ENCODE results near the gene DEFB112.

Gene DEFB112, protein sequence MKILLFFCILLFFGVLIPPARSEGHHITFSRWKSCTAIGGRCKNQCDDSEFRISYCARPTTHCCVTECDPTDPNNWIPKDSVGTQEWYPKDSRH

DNA sequence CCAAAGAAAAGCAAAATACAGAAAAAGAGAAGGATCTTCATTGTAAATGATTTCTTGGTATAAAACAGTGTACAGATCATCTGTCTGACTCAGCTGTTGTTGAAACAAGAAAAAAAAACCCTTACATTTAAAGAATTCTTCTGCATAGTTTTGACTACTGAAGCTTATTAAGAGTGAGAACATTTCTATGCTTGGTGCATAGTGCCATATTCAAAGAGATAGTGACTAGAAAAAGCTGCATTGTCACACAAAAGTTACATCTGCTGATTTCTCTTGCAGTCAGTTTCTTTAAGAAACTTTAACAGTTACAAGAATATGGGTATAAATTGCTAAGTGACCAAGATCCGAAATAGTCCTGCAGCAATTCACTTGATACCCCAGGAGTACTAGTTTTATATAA, at the start of gene DEFB112:
Gene DEFB112, minus strand, starts transcription at position 101 of the 400 bp plus-strand sequence. Its CDS starts 60 bp downstream, at position 41.
- no peak for DNase-seq (ENCODE audit: low read depth)

DNA sequence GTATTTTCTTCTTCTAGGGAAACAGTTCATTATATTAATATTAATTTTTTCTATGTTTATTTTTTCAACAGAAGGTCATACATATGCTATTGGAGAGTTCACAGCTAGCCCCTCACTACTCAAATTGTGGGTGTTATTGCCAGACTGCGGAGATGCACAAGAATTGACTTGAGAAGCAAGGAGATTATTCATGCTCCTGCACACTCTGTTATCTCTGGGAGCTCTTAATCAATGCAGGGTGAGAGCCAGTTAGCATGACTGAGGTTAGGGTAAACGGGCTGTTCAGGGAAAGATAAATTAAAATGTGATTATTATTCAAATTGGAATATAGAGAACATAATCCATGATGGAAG, 48.9 kb upstream of the DEFB112 start:
- no peak for DNase-seq (ENCODE audit: low read depth)

DNA sequence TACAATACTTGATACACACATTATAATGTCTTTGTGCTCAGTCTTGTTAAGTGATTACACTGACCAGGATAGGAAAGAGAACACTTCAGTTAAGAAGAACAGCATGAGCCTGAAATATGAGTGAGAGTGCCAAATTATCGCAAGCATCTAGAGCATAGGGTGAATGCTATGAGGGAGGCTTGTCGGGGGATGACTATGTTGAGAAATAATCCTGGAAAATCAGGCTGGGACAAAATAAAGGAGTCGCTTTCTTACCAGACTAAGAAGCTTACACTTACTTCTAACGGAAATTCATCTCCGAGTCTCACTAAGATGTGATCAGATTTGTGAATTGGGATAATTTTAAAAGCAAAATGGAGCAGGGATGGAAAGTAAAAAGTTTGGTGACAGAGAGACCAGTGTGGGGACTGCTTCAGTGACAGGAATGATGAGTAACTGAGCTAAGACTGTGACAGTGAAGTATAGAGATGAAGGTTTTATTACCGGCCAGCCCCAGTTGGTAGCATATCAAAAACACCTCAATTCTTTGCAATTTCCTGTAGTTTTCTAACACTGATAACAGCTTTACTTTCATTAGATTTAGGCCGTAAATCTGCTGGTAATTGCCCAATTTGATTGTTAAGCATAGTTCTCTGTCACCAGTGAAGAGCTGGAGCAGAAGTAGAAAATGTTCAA, 48.4 kb upstream of the DEFB112 start:
- no peak for DNase-seq (ENCODE audit: low read depth)

DNA sequence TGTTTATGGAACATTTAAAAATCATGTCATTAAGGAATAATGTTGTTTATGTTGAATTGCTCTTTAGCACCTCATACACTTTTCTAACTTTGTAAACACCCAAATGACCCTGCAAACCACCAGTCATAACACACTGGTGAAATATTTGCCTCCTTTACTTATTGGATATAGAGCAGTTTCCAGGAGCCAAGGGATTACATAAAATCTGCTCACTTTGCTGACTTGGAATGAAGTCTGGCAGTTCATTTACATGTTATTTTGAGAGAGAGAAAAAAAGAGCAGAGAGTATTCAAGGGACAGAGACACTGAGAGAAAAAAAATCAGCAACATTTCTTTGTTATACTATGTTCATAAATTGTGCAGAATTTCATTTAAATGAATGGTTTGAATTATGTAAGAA, 46.6 kb upstream of the DEFB112 start:
- DNase-seq (ENCODE audit: low read depth) = no peak

DNA sequence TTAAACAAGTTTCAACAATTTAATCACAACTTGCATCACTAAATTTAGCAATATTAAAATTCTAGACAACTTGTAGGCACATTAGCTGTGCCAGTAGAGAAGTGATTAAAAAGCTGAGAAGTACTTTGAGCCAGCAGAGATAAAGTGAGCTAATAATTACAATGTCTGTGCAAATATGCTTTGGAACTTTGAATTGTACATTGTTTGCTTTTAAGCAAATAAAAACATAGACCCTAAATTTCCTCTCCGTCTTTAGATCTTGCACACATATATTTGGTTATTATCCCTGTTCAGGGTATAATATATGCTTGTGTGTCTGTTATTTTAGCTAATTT, 44.2 kb upstream of the DEFB112 start:
- DNase-seq (ENCODE audit: low read depth) = no peak

DNA sequence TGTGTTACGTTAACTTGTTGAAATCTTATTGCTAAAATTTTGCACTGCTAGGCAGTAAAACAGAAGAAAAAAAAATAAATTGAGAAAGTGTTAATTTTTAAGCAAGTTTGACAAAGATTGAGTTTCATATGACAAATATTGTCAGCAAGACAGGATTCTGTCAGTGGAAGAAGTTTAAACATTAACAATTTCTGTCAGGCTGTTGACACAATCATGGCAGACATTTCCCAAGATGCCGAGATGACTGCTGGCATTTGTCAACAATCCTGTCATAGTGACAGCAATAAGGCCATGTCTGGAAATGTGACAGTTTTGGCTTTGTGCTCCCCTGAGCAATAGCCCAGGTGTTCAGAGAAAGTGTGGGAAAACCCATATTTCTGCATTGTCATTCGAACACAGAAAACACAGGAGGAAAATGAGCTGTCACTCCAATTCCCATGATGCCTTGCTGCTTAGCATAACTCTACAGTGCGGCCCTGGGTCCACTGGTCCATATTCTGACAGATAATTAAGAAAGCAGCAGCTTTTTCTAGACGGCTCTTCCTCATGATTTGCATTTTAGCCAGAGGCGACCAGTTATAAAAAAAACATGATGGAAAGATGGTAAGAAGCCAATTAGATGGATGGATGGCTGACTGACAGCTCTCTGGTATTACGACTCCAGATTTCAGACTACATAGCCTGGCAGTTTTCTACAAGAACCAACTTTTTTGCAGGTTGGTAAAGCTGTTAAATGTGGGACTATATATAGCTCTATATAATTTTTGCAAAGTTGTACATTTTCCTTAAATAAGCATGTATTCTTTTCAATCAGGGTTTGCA, 43.6 kb upstream of the DEFB112 start:
- no peak for DNase-seq (ENCODE audit: low read depth)

DNA sequence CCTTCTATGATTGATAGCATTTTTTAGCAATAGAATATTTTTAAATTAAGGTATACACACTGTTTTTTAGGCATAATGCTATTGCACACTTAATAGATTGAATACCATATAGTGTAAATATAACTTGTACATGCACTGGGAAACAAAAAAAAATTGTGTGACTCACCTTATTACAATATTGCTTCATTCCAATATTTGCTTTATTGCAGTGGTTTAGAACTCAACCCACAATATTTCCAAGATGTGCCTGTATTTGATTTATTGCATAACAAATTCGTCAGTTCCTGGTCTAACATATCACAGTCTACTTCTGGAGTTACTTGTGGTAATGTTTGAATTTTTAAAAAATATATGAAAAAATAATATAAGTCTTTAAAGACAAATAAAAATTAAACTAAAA, 41.9 kb upstream of the DEFB112 start:
- no peak for DNase-seq (ENCODE audit: low read depth)

DNA sequence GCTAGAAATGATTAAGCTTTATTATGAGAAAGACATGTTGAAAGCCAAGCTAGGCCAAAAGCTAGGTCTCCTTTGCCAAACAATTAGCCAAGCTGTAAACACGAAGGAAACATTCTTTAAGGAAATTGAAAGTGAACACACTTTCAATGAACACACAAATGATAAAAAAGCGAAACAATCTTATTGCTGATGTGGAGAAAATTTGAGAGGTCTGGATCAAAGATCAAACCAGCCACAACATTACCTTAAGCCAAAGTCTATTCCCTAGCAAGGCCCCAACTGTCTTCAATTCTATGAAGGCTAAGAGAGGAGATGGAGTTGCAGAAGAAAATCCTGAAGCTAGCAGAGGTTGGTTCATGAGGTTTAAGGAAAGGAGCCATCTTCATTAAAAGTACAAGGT, 40.2 kb upstream of the DEFB112 start:
- no peak for DNase-seq (ENCODE audit: low read depth)

DNA sequence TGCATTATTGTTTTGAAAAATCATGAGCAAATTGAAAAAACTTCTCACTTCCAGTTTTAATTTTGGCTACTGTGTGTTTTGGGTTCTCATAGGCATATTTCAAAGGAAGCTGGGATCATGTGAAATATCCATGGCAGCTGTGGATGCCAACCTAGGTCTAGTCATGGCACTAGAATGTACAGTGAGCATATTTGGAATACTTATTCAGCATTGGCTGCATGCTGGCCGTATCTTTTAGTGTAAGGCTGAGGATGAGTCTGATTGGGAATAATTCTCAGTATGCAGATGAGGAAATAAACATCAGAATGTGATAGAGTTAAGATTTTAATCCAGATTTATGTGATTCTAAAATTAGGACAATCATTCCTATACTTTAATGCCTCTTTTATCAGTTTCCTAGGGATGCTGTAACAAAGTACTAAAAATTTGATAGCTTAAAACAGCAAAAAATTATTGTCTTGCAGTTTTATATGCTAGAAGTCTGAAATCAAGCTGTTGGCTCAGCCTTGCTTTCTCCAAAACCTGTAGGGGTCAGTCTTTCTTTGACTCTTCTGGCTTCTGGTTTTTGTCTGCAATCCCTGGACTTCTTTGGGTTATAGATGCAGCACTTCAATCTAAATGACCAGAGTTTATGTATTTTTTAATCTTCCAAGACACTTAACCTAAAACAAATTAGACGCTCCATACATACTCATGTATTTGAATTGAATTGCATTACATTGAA, 37.7 kb upstream of the DEFB112 start:
- DNase-seq (ENCODE audit: low read depth) = no peak

DNA sequence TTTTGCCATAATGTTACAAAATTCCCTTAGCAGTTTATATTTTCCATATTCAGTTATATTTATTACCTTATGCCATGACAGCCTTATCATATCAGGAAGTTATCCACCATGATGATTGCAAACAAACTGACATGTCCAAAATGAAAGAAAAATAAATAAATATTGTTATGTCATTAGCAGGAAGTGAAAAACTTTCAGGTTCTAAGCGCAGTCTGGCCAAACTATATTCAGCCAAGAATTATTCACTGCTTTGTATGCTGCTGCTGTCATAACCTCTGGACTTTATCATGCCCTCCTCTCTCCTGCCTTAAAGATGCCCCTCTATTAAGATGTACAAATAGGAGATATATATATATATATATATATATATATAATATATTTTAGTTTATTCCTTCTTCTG, 27.7 kb upstream of the DEFB112 start:
- DNase-seq (ENCODE audit: low read depth) = no peak

DNA sequence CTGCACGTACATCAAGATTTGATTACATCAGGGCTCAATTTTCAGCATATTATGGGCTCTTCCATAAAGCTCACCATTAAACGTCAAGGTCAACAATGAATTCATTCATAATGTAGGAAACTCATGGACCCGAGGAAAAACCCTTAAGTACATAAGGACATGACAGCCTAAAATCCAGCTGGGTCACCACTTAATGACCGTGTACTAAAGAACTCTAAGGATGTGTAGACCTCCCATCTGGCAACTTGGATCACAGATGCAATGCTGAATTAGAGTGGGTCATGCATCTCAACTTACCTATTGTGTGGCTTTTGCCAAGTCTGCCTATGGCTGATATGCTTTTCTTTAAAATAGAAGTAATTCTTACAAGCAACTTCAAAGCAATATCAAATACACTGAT, 26.7 kb upstream of the DEFB112 start:
- no peak for DNase-seq (ENCODE audit: low read depth)

DNA sequence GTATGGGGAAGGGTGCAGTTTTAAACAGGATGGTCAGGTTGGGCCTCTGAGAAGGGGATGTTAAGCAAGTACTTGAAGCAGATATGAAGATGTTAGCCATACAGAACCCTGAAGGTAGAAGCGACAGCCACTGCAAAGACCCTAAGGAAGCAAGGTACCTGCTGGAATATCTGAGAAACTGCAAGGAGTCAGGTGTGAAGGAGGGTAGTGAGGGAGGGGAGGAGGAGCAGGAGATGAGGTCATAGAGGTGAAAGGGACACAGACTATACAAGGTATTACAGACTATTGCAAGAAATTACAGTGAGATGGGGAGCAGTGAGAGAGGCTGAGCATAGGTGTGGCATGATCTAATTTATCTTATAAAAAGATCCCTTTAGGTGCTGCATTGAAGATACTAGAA, 22.2 kb upstream of the DEFB112 start:
- DNase-seq (ENCODE audit: low read depth) = no peak

DNA sequence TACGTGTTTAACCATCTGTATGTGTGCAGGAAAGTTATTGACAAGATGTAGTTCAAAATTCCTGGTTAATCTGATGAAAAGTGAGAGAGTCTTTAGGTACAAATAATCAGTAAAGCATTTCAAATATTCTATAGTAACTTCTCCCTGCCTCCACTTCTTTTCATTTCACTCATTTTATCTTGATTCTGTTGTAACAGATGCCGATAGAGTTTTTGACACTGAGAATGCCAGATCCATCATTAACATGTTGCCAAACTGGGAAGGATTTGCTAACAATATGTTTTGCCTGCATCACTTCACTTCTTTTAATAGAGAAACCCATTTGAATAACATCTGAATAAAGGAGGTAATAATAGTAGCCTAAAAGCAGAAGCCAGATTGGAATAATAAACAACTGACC, 20.4 kb upstream of the DEFB112 start:
- no peak for DNase-seq (ENCODE audit: low read depth)

DNA sequence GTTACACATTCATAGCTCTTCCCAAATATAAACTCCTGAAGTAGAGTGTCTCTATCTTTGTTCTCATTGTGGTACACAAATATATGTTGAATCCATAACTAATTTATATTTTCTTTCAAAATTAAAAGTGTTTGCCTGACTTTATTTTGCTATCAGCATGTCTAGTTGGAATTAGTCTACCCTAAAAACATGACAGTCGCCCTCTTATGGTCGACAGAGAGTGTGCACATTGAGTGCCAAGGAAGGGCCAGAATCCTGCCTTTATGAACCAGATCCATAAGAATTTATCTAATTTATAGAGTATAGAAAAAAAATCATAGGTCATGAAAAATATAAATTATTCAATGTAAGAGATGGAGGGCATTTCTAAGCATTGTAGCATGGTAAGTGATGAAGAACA, 12.3 kb upstream of the DEFB112 start:
- no peak for DNase-seq (ENCODE audit: low read depth)

DNA sequence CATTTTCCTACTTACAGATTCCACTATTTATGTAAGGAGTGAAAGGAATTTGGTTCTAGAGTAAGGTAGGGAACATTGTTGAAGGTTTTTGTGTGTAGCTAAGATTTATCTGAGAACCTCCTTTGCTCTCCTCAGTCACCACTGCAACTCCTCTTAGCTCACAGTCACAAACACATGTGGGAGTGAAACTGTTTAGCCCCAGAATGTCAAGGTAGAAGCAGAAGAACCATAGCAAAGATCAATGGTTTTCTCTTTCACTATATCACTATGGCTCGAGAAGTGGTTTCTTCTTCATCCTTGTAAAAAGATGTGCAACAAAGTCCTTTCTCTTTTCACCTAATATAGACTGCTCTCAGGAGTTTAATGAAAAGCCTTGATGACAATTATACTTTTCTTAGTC, 6.5 kb upstream of the DEFB112 start:
- DNase-seq (ENCODE audit: low read depth) = no peak

DNA sequence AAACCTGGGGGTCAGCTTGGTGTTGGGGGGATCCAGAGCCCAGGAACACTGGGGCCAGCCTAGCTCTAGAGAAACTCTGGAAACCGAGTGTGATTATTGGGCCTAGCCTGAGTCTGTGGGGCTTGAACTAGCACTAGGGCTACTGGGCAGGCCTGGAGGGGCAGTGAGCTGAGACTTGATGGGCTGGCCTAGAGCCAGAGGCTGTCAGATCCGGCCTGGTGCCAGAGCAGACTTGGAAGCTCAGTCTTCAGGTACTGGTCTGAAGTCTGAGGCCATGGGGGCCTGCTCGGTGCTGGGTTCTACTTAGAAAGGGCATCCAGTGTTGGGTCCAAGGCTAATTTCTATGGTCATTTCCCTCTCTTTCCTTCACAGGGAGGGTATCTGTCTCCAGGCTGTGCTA, 2.7 kb downstream of the DEFB112 start:
- no peak for DNase-seq (ENCODE audit: low read depth)

DNA sequence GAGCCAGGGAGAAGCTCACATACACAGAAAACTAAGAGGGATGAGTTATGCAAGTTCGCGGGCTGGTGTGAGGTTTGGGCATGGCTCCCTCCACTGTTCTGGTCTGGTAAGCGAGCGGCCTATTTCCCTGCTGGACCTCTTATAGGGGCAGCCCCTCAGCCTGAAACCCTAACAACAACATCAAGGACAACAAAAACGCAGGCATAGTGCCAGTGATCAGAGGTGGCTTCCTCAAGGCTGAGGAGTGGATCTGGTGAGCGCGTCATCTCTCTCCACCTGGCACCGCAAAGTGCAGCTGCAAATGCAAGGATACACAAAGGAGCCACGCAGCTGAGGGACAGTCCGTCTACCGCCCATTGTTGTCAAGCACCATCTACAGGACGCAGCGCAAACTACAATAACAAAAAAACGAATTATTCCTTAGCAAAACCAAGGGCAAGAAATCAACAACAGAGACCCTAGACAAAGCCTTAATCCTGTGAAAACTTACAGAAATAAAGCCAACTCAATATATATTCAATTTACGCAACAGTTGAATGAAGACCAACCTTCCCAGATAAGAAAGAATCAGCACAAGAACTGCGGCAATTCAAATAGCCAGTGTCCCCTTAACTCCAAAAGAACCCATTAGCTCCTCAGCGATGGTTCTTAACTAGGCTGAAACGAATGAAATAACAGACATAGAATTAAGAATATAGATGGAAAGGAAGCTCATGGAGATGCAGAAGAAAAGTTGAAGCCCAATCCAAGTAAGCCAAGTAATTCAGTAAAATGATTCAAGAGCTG, 18.8 kb downstream of the DEFB112 start:
- no peak for DNase-seq (ENCODE audit: low read depth)

DNA sequence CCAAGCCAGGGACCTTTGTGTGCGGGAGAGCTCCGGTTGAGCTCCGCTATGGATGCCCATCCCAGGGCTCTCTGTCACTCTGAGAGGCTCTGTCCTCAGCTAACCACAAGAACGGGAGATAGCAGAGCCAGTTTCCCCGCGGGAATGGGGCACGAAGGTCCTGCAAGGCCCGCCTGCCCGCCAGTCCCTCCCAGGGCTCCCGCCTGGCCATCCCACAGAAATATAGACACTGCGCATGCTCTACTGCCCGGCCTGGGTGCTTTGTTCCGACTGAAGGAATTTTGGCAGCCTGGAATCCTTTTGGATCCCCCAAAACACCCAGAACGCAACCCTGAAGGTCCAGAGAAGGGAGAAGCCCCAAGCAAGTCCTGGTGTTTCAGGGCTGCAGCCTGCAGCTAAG, 19.4 kb downstream of the DEFB112 start:
- DNase-seq (ENCODE audit: low read depth) = no peak

DNA sequence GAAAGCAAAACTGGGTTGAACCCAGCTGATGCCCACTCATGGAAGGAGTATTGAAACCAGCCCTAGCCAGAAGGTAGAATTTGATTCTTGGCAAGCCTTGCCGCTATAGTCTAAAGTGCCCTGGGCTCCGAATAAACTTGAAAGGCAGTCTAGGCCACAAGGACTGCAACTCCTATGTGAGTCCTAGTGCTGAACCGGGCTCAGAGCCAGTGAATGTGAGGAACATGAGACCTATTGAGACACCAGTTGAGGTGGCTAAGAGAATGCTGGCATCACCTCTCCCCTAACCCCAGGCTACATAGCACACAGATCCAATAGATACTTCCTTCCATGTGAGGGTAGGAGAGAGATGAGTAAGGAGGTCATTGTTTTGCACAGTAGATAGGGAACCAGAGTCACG, 24.5 kb downstream of the DEFB112 start:
- DNase-seq (ENCODE audit: low read depth) = no peak

DNA sequence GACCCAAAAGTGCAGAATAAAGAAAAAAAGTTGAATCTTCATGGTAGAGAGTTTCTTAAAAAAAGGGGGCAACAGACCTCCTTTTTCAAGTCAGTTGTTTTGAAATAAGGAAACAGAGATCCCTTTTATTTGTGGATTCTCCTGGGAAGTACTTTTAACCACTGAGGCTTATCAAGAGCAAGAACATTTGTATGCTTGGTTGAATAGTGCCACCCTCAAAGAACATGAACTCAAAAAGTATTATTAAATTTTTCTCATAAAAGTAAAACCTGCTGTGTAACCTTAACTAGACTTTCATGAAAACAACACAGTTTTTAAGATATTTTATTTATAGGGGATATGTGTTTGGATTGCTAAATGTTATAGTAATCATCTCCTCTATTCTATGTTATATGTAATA, 27.8 kb downstream of the DEFB112 start, which contains the start of gene DEFB110:
Gene DEFB110, minus strand, starts transcription at position 101 of the 400 bp plus-strand sequence. Its CDS starts 59 bp downstream, at position 42.
- DNase-seq (ENCODE audit: low read depth) = no peak

DNA sequence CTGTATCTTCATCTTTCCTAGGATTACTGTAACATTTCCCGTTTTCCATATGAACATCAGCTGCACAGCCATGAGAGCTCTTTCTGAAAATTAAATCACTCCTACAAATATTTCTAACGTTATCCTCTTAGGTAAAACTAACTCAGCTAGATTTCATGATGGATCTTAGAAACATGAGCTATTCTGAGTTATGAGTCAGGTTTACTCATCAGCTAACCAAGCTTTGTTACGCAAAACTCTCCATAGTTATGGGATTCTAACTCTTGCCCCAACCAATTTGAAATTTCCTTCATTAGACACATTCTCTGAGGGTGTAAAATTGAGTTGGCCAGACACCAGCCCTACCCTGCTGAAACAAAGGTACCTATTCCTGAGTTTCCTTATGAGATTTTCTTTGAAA, 41.9 kb downstream of the DEFB112 start:
- DNase-seq (ENCODE audit: low read depth) = no peak

DNA sequence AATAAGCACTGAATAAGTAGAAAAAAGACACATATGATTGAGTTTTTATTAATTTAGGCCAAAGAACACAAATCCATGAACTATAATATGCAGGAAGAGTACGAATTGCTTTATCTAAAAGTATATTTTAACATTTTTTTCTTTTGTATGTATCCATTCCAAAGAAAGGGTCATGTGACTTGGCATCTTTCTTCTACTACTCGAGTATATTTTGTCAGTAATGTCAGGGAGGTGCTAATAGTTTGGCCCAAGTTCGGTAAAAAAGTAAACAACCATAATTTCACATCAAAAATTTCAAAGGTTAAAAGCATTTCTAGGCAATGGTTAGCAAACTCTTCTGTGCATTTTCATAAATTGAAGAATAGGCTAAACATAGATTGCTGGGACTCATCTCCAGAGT, 46.6 kb downstream of the DEFB112 start:
- DNase-seq (ENCODE audit: low read depth) = no peak
